Fibroblast of skin of left biceps (primary cell): ENCODE results near the gene NT5M.

Experiments
- DNase-seq, 2 experiments: peaks; one replicate each; pipeline ENCODE4 v3.0.0-alpha.2; 2013; ENCODE audit warnings: low read depth in 2 of 2

The NT5M gene

DNA sequence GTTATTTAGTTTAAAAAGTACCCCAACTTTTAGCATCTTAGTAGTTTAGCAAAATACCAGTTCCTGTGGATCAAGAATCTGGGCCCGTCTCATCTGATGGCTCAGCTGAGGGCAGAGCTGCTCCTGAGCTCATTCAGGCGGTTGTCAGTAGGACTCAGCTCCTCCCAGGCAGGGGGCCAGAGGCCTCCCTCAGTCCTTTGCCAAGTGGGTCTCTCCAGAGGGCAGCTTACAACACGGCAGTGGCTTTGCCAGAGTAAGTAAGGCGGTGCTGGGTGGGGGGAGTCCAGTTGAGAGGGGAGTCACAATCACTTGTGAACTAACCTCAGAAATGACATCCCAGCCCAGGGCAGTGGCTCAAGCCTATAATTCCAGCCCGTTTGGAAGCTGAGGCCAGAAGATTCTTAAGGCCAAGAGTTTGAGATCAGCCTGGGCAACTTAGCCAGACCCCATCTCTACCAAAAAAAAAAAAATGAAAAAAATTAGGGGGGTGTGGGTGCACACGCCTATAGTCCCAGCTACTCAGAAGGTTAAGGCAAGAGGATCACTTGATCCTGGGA, 92.2 kb downstream of the NT5M start:
- DNase-seq: no peak

DNA sequence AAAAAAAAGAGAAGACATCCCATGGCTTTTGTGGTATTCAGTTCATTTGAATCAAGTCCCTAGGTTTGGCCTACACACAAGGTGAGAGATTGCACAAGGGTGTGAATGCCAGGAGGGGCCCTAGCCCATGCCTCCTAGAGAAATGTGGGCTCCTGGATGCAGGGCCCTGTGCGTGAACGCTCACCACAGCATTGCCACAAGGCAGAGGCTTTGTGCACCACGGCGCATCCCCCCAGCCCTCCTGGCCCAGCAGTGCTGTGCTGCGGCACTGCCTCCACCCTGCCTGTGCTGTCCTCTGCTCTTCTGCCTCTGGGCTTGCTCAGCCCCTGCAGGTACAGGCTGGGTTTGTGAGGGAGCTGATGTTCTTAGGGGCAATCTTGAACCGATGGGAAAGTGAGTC, 92.7 kb downstream of the NT5M start:
- DNase-seq: no peak
